Bronchial epithelial cell (primary cell): Measurements from ENCODE around the gene ZFYVE1. TPM values are rescaled to one million over a fixed set of nuclear protein-coding genes. Genes with fewer than 3 reads are reported as not detected.
"Not testable (repeated sequence)": the region's sequence is repeated elsewhere in the genome, so short reads cannot be mapped to it uniquely, and the experiment has no call there.

ENCODE experiments used
- DNase-seq: peaks from one replicate; pipeline ENCODE4 v3.0.0-alpha.2; 2010; ENCODE audit warnings: low read depth
- FAIRE-seq: peaks from 2 replicates; lab custom pipeline; 2011; peaks lifted over from hg19 to GRCh38; lab: Jason Lieb, UNC
- H3K27me3 ChIP-seq: 2 replicates; pipeline ENCODE4 v1.5.1; 2011; ENCODE audit warnings: low read length; ENCODE audit not compliant: control insufficient read depth, insufficient read depth
- H3K36me3 ChIP-seq: 2 replicates; pipeline ENCODE4 v1.5.1; 2011; ENCODE audit warnings: low read length; ENCODE audit not compliant: control insufficient read depth, insufficient read depth
- H3K4me3 ChIP-seq: 2 replicates; pipeline ENCODE4 v1.5.1; 2011; ENCODE audit warnings: mild to moderate bottlenecking, low read depth, low read length, control low read depth
- CTCF ChIP-seq: IDR thresholded peaks from 2 replicates; pipeline ENCODE4 v1.5.1; 2011; ENCODE audit warnings: mild to moderate bottlenecking, moderate library complexity, low read length, control low read depth, inconsistent platforms; ENCODE audit not compliant: insufficient read depth, severe bottlenecking
- total RNA-seq: library from RNA; depleted of rRNA; stranded (reverse); fragments of >200 nt; gene quantifications from 2 replicates; pipeline ENCODE4 v1.2.1, GENCODE V29; 2014

The ZFYVE1 gene
- total RNA-seq, 1 donor from 2014 or later: 11.3 TPM

- Histone ChIP-seq H3K4me3 (no peak overlapping the region), H3K36me3 (peaks cover 4% of the 10 kb centered on the region), H3K27me3 (no peaks in the 10 kb centered on the region)
- peak; percentile 85 for DNase-seq
- FAIRE-seq: peak; percentile 84
- TF ChIP-seq CTCF: no peak
These were observed 65.1 kb downstream of the ZFYVE1 start for GRCh38 chr14:72961579-72962335.

DNA sequence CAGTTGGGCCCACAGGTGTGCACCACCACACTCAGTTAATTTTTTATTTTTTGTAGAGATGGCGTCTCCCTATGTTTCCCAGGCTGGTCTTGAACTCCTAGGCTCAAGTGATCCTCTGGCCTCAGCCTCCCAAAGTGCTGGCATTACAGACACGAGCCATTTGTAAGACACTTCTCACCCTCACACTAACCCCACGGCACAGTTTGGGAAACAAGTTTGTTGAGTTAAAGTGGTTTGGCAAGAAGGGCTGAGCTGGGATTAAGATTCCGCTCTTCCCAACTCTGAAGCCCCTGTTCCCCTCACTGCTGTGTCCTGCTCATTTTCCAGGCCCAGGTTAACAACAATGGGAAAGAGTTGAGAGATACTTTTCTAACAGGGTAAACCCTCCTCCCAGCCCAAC lies 65.9 kb downstream of the ZFYVE1 start:
- not testable (repeated sequence) for H3K4me3 ChIP-seq, H3K27me3 ChIP-seq, H3K36me3 ChIP-seq, DNase-seq, FAIRE-seq

GRCh38 chr14:72958548-72958947 lies 68.4 kb downstream of the ZFYVE1 start:
- no peak overlapping the region for H3K4me3 ChIP-seq
- FAIRE-seq: no peak
- H3K36me3 ChIP-seq: peaks cover 15% of the 10 kb centered on the region
- DNase-seq: no peak
- TF ChIP-seq CTCF: no peak
- no peaks in the 10 kb centered on the region for H3K27me3 ChIP-seq

DNA sequence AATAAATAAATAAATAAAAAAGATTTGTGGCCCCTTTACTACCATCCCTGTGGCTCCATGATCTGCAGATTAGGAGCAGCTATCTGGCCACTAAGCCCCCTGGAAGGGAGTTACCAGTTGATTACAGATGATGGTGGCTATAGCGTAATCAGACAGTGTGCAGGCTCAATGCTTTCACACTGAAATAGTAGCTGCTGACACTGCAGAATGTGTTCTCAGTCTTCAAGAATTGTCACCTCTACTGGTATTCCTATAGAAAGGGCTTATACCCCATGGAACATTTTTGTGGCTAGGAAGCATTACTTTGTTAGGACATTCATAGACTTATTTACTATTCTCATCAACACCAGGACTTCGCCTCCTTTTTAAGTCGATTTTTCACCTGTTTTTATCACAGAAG lies 69.7 kb downstream of the ZFYVE1 start:
- no peak for FAIRE-seq
- peaks cover 18% of the 10 kb centered on the region for H3K36me3 ChIP-seq
- TF ChIP-seq CTCF: no peak
- no peak for DNase-seq
- no peaks in the 10 kb centered on the region for H3K27me3 ChIP-seq
- no peak overlapping the region for H3K4me3 ChIP-seq

- not testable (repeated sequence) for FAIRE-seq, DNase-seq, H3K4me3 ChIP-seq, H3K27me3 ChIP-seq
- peaks cover 18% of the 10 kb centered on the region for H3K36me3 ChIP-seq
These were observed 70.2 kb downstream of the ZFYVE1 start for GRCh38 chr14:72956741-72957140.

- TF ChIP-seq CTCF: no peak
- FAIRE-seq (no peak), DNase-seq (no peak)
- Histone ChIP-seq H3K36me3 (peaks cover 17% of the 10 kb centered on the region), H3K4me3 (no peak overlapping the region), H3K27me3 (no peaks in the 10 kb centered on the region)
These were observed 74.7 kb downstream of the ZFYVE1 start for GRCh38 chr14:72952171-72952570.
